ENCODE results near the gene SLC23A1.
"Not testable (repeated sequence)": the region's sequence is repeated elsewhere in the genome, so short reads cannot be mapped to it uniquely, and the experiment has no call there.

The SLC23A1 gene

GRCh38 chr5:139383275-139383992 lies at the start of gene SLC23A1:
TSS of gene SLC23A1 (minus strand) at chr5:139383297. CDS start at chr5:139383253, 44 bp downstream.
- DNase-seq: no peak

GRCh38 chr5:139431706-139432105 lies 48.6 kb upstream of the SLC23A1 start:
- DNase-seq: no peak

GRCh38 chr5:139430015-139430414 lies 46.9 kb upstream of the SLC23A1 start:
- no peak for DNase-seq

GRCh38 chr5:139426203-139426885 lies 43.2 kb upstream of the SLC23A1 start:
- no peak for DNase-seq

GRCh38 chr5:139425497-139425896 lies 42.4 kb upstream of the SLC23A1 start:
- DNase-seq: no peak

GRCh38 chr5:139422307-139422893 lies 39.3 kb upstream of the SLC23A1 start:
- DNase-seq: peak; percentile 86

GRCh38 chr5:139419226-139420192 lies 36.4 kb upstream of the SLC23A1 start:
- DNase-seq: no peak

GRCh38 chr5:139418793-139419192 lies 35.7 kb upstream of the SLC23A1 start:
- DNase-seq: no peak

- DNase-seq: no peak
Measured at GRCh38 chr5:139417214-139417613, 34.1 kb upstream of the SLC23A1 start.

GRCh38 chr5:139416651-139417050 lies 33.6 kb upstream of the SLC23A1 start:
- DNase-seq: no peak

- no peak for DNase-seq
Measured at GRCh38 chr5:139415869-139416268, 32.8 kb upstream of the SLC23A1 start.

GRCh38 chr5:139415221-139415861 lies 32.2 kb upstream of the SLC23A1 start:
- no peak for DNase-seq

GRCh38 chr5:139414581-139415130 lies 31.6 kb upstream of the SLC23A1 start:
- no peak for DNase-seq

GRCh38 chr5:139413963-139414362 lies 30.9 kb upstream of the SLC23A1 start:
- no peak for DNase-seq

- DNase-seq: no peak
Measured at GRCh38 chr5:139413153-139413552, 30.1 kb upstream of the SLC23A1 start.

- no peak for DNase-seq
Measured at GRCh38 chr5:139410993-139411828, 28.1 kb upstream of the SLC23A1 start.

GRCh38 chr5:139410121-139410992 lies 27.3 kb upstream of the SLC23A1 start:
- no peak for DNase-seq

GRCh38 chr5:139409116-139409515 lies 26.0 kb upstream of the SLC23A1 start:
- DNase-seq: not testable (repeated sequence)

- no peak for DNase-seq
Measured at GRCh38 chr5:139408191-139408590, 25.1 kb upstream of the SLC23A1 start.

GRCh38 chr5:139407517-139407916 lies 24.4 kb upstream of the SLC23A1 start:
- no peak for DNase-seq

Measured in CD4-positive, alpha-beta T cell treated with Interleukin-12 subunit alpha and Interleukin-12 subunit beta, for 1 hour (primary cell).